OCI-LY7 (cell line): Measurements from ENCODE around the gene ARRB1.

Experiments
- EZH2phosphoT487 ChIP-seq: fragments of 200-600 bp; sonication (generic); IDR thresholded peaks from 2 replicates; pipeline ENCODE4 v1.6.1; 2018; ENCODE audit warnings: low read depth, borderline replicate concordance, mild to moderate bottlenecking, mixed run types, antibody characterized with exemption, low read length, moderate library complexity, mixed read lengths
- TF ChIP-seq, protein P1 (sequence below): fragments of 200-600 bp; sonication (generic); conservative IDR thresholded peaks from 2 replicates; pipeline ENCODE4 v1.5.1; 2014; ENCODE audit warnings: mild to moderate bottlenecking, antibody characterized with exemption, low read length, moderate library complexity, mixed read lengths

DNA sequence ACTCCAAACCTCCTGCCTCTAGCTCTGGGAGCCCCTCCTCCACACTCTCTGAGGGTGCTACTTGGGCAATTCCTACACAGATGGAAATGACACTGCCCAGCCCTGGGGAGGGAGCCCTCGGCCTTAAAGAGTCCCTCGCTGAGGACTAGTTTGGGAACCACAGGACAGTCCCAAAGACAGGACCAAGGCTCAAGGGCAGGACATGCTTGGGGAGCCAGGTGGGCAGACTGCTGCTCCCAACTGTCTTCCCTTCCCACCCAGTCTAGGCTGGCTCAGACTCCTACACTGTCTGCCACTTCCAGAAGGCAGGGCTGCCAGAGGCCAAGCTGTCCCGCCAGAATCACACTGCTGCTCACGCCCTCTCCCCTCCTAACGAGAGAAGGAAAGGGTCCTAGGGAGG, 9.8 kb downstream of the ARRB1 start:
- TF ChIP-seq, protein P1, sequence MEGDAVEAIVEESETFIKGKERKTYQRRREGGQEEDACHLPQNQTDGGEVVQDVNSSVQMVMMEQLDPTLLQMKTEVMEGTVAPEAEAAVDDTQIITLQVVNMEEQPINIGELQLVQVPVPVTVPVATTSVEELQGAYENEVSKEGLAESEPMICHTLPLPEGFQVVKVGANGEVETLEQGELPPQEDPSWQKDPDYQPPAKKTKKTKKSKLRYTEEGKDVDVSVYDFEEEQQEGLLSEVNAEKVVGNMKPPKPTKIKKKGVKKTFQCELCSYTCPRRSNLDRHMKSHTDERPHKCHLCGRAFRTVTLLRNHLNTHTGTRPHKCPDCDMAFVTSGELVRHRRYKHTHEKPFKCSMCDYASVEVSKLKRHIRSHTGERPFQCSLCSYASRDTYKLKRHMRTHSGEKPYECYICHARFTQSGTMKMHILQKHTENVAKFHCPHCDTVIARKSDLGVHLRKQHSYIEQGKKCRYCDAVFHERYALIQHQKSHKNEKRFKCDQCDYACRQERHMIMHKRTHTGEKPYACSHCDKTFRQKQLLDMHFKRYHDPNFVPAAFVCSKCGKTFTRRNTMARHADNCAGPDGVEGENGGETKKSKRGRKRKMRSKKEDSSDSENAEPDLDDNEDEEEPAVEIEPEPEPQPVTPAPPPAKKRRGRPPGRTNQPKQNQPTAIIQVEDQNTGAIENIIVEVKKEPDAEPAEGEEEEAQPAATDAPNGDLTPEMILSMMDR: no peak
- TF ChIP-seq EZH2phosphoT487: no peak
